BLaER1 (cell line): ENCODE results near the gene DHCR7.

Source experiments
- H3K27ac ChIP-seq: shearing (Covaris generic); formaldehyde crosslinking; 2 replicates; pipeline ENCODE4 v1.8.1; 2022
- H3K27me3 ChIP-seq: shearing (Covaris generic); formaldehyde crosslinking; 2 replicates; pipeline ENCODE4 v1.8.1; 2022
- H3K36me3 ChIP-seq: shearing (Covaris generic); formaldehyde crosslinking; 2 replicates; pipeline ENCODE4 v1.8.1; 2022
- H3K4me1 ChIP-seq: shearing (Covaris generic); formaldehyde crosslinking; 2 replicates; pipeline ENCODE4 v1.8.1; 2022
- H3K4me2 ChIP-seq: shearing (Covaris generic); formaldehyde crosslinking; 2 replicates; pipeline ENCODE4 v1.8.1; 2022
- H3K4me3 ChIP-seq: shearing (Covaris generic); formaldehyde crosslinking; 2 replicates; pipeline ENCODE4 v1.8.1; 2022
- H3K9ac ChIP-seq: shearing (Covaris generic); formaldehyde crosslinking; 2 replicates; pipeline ENCODE4 v1.8.1; 2022
- H3K9me3 ChIP-seq: shearing (Covaris generic); formaldehyde crosslinking; 2 replicates; pipeline ENCODE4 v1.8.1; 2022
- H4K20me1 ChIP-seq: shearing (Covaris generic); formaldehyde crosslinking; 2 replicates; pipeline ENCODE4 v1.8.1; 2022
- Cebpa-rat ChIP-seq: shearing (Covaris generic); IDR thresholded peaks from 2 replicates; pipeline ENCODE4 v1.8.1; 2022

The DHCR7 gene

GRCh38 chr11:71407356-71407755, 40.8 kb downstream of the DHCR7 start:
- no peak overlapping the region for H3K27ac ChIP-seq
- no peak overlapping the region for H3K9ac ChIP-seq

GRCh38 chr11:71406681-71407080, 41.5 kb downstream of the DHCR7 start:
- Histone ChIP-seq H3K9me3 (peaks cover 8% of the 10 kb centered on the region; the same call in 1 of the 2 replicates), H3K4me3 (no peak overlapping the region), H3K36me3 (no peaks in the 10 kb centered on the region), H3K4me2 (no peak overlapping the region), H4K20me1 (no peaks in the 10 kb centered on the region), H3K4me1 (peaks cover 6% of the 10 kb centered on the region; the same call in 1 of the 2 replicates), H3K27me3 (no peaks in the 10 kb centered on the region), H3K9ac (no peak overlapping the region), H3K27ac (no peak overlapping the region)
- TF ChIP-seq Cebpa-rat, result no peak

More at GRCh38 chr11:71407356-71407755, 40.8 kb downstream of the DHCR7 start:
- Histone ChIP-seq H3K27me3 (no peaks in the 10 kb centered on the region), H3K9me3 (peaks cover 8% of the 10 kb centered on the region; the same call in 1 of the 2 replicates), H3K4me2 (no peak overlapping the region), H3K36me3 (no peaks in the 10 kb centered on the region), H3K4me1 (peaks cover 6% of the 10 kb centered on the region; the same call in 1 of the 2 replicates), H3K4me3 (no peak overlapping the region), H4K20me1 (no peaks in the 10 kb centered on the region)
- TF ChIP-seq Cebpa-rat, result no peak

DNA sequence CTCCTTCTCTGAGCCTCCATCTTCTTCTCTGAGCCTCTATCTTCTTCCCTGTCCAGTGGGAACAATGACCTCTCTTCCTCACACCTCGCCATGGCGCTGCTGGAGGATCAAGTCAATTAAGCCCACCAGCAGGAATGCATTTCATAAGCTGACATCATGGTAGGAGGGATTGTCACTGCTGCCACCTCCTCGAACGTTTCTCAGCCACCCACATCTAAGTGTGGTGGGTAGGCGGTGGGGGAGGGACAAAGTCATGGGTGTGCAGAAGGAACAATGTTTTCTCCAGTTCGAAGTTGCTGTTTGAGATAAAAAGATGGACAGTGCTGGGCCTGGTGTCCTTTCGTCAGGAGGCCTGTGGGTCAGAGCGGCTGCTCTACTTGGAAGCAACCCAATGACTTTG, 44.0 kb downstream of the DHCR7 start:
- Histone ChIP-seq H3K36me3 (no peaks in the 10 kb centered on the region), H3K9ac (no peak overlapping the region), H4K20me1 (no peaks in the 10 kb centered on the region), H3K27ac (no peak overlapping the region), H3K9me3 (peaks cover 8% of the 10 kb centered on the region; the same call in 1 of the 2 replicates), H3K4me1 (peaks cover 6% of the 10 kb centered on the region; the same call in 1 of the 2 replicates), H3K4me3 (no peak overlapping the region), H3K27me3 (no peaks in the 10 kb centered on the region), H3K4me2 (no peak overlapping the region)
- TF ChIP-seq Cebpa-rat, result no peak

DNA sequence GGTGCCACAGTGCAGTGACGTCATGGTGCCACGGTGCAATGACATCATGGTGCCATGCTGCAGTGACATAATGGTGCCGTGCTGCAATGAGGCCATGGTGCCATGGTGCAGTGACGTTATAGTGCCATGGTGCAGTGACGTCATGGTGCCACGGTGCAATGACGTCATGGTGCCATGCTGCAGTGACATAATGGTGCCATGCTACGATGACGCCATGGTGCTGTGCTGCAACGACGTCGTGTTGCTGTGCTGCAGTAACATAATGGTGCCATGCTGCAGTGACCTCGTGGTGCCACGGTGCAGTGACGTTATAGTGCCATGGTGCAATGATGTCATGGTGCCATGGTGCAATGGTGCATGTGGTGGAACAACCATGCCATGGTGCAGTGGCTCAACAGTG, 45.3 kb downstream of the DHCR7 start:
- no peaks in the 10 kb centered on the region for H3K36me3 ChIP-seq
- H3K9ac ChIP-seq, result no peak overlapping the region
- H3K27me3 ChIP-seq, result no peaks in the 10 kb centered on the region
- H3K4me2 ChIP-seq, result no peak overlapping the region
- peaks cover 8% of the 10 kb centered on the region; the same call in 1 of the 2 replicates for H3K9me3 ChIP-seq
- TF ChIP-seq Cebpa-rat, result no peak
- H3K4me3 ChIP-seq, result no peak overlapping the region
- no peak overlapping the region for H3K27ac ChIP-seq
- peaks cover 10% of the 10 kb centered on the region for H3K4me1 ChIP-seq
- no peaks in the 10 kb centered on the region for H4K20me1 ChIP-seq

DNA sequence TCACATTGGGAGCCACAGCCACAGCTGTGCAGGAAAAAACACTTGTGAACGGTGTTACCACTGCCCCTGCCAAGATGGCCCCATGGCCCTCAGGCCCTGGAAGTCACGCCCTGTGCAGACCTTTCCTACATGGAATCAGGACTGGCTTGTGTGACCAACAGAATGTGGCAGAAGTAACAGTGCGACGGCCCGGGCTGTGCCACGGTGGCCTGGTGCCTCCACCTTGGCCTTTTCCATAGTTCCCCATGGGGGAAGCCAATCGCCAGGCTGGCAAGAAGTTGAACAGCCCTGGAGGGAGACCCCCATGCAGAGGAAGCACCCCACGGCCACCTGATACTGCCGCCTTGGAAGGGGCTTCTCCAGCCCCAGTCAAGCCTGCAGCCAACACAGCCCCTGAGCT, 48.0 kb downstream of the DHCR7 start:
- TF ChIP-seq Cebpa-rat, result no peak
- H4K20me1 ChIP-seq, result no peaks in the 10 kb centered on the region

DNA sequence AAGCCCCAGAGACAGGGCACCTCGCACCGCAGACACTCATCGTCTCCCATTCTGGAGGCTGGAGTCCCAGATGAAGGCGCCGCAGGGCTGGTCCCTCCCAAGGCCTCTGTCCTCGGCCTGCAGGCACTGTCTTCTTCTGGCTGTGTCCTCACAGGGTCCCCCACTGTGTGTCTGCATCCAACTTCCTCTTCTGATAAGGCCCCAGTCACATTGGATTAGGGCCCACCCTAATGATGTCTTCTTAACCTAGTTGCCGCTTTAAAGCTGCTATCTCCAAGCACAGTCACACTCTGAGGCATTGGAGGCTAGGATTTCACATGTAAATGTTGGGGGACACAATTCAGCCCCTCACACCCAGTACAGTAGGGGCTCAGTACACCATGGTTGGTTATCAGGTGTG, 48.9 kb downstream of the DHCR7 start:
- H4K20me1 ChIP-seq, result no peaks in the 10 kb centered on the region
- no peak overlapping the region for H3K9ac ChIP-seq
- H3K9me3 ChIP-seq, result peaks cover 8% of the 10 kb centered on the region; the same call in 1 of the 2 replicates
- H3K27ac ChIP-seq, result no peak overlapping the region
- H3K4me1 ChIP-seq, result peaks cover 23% of the 10 kb centered on the region
- H3K4me3 ChIP-seq, result no peak overlapping the region
- H3K27me3 ChIP-seq, result no peaks in the 10 kb centered on the region
- no peak overlapping the region for H3K4me2 ChIP-seq
- no peaks in the 10 kb centered on the region for H3K36me3 ChIP-seq
- no peak for TF ChIP-seq Cebpa-rat

More for the DNA sequence above, 48.0 kb downstream of the DHCR7 start:
- H3K27ac ChIP-seq, result no peak overlapping the region
- H3K9ac ChIP-seq, result no peak overlapping the region
- H3K4me3 ChIP-seq, result no peak overlapping the region
- no peak overlapping the region for H3K4me2 ChIP-seq
- H3K4me1 ChIP-seq, result peaks cover 23% of the 10 kb centered on the region
- peaks cover 8% of the 10 kb centered on the region; the same call in 1 of the 2 replicates for H3K9me3 ChIP-seq
- no peaks in the 10 kb centered on the region for H3K27me3 ChIP-seq
- H3K36me3 ChIP-seq, result no peaks in the 10 kb centered on the region

DNA sequence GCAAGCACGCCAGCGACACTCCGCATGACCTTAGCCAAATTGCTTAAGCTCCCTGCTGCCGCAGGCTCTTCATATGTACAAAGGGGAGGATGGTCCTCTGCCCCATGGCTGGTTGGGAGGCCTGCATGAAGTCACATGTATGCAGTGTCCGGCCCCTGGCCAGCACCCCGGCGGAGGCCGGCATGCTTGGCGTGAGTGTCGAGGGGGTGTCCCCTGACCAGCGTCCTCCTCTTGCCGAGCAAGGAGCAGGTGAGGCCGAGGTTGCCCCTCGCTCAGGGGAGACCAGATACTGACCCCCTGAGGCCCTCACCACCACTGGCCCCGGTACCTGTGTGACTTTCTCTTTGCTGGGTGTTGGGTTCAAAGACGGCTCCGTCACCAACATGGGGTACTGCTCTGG, 50.2 kb downstream of the DHCR7 start:
- H3K4me2 ChIP-seq, result peak overlapping the region; percentile 59
- H3K36me3 ChIP-seq, result no peaks in the 10 kb centered on the region
- no peak for TF ChIP-seq Cebpa-rat
- H3K4me1 ChIP-seq, result peaks cover 23% of the 10 kb centered on the region
- H3K4me3 ChIP-seq, result no peak overlapping the region
- 0 out of 2 replicates have a peak overlapping the region, but pooled peaks have one; percentile 21 for H3K27ac ChIP-seq
- no peaks in the 10 kb centered on the region for H4K20me1 ChIP-seq
- 0 out of 2 replicates have a peak, but pooled peaks cover under 1% of the 10 kb centered on the region for H3K9me3 ChIP-seq
- no peaks in the 10 kb centered on the region for H3K27me3 ChIP-seq
- H3K9ac ChIP-seq, result no peak overlapping the region

- H3K27me3 ChIP-seq, result no peaks in the 10 kb centered on the region
- no peak overlapping the region for H3K9ac ChIP-seq
- no peak overlapping the region for H3K4me3 ChIP-seq
- no peaks in the 10 kb centered on the region for H4K20me1 ChIP-seq
- H3K4me2 ChIP-seq, result peak overlapping the region; percentile 59
- peaks cover 26% of the 10 kb centered on the region for H3K4me1 ChIP-seq
- TF ChIP-seq Cebpa-rat, result no peak
- H3K27ac ChIP-seq, result peak overlapping the region; percentile 21; the same call in 1 of the 2 replicates
- H3K36me3 ChIP-seq, result no peaks in the 10 kb centered on the region
- H3K9me3 ChIP-seq, result no peaks in the 10 kb centered on the region
Observed at GRCh38 chr11:71397331-71397860, 50.8 kb downstream of the DHCR7 start.

- no peaks in the 10 kb centered on the region for H3K36me3 ChIP-seq
- H3K9me3 ChIP-seq, result no peaks in the 10 kb centered on the region
- no peak overlapping the region for H3K4me3 ChIP-seq
- TF ChIP-seq Cebpa-rat, result no peak
- no peak overlapping the region for H3K9ac ChIP-seq
- H3K27ac ChIP-seq, result peak overlapping the region; percentile 16; the same call in 1 of the 2 replicates
- H3K27me3 ChIP-seq, result no peaks in the 10 kb centered on the region
- peaks cover 33% of the 10 kb centered on the region for H3K4me1 ChIP-seq
- H3K4me2 ChIP-seq, result peak overlapping the region; percentile 59
- H4K20me1 ChIP-seq, result no peaks in the 10 kb centered on the region
Observed at GRCh38 chr11:71396548-71397123, 51.6 kb downstream of the DHCR7 start.

DNA sequence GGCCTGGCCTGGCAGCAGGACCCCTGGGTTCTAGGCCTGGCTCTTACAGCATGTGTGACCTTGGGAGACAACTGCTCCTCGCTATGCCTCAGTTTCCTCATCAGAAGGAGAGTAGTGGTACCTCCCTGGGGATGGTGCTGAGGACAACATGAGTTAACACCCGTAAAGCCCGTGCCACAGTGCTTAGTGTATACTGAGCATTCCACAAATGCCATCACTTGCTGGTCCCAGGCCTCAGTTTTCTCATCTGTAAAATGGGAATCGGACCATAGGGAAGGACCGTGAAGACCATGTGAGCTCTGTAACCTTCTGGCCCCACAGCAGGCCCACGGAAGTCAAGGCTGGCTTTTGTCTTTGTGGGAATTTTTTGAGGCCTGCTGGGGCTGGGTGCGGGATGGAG, 52.4 kb downstream of the DHCR7 start:
- Histone ChIP-seq H3K9ac (no peak overlapping the region), H3K36me3 (no peaks in the 10 kb centered on the region), H3K4me3 (no peak overlapping the region), H3K9me3 (no peaks in the 10 kb centered on the region), H3K27me3 (no peaks in the 10 kb centered on the region), H3K27ac (no peak overlapping the region), H4K20me1 (no peaks in the 10 kb centered on the region), H3K4me1 (peaks cover 41% of the 10 kb centered on the region), H3K4me2 (peak overlapping the region; percentile 59; the same call in 1 of the 2 replicates)
- TF ChIP-seq Cebpa-rat, result no peak
